ENCODE data around the gene FZD2. TPM values are rescaled to one million over a fixed set of nuclear protein-coding genes. Genes with fewer than 3 reads are reported as not detected.

Gene FZD2
- total RNA-seq, 2 donors from 2014 or later: 3.3 to 10.1 TPM

DNA sequence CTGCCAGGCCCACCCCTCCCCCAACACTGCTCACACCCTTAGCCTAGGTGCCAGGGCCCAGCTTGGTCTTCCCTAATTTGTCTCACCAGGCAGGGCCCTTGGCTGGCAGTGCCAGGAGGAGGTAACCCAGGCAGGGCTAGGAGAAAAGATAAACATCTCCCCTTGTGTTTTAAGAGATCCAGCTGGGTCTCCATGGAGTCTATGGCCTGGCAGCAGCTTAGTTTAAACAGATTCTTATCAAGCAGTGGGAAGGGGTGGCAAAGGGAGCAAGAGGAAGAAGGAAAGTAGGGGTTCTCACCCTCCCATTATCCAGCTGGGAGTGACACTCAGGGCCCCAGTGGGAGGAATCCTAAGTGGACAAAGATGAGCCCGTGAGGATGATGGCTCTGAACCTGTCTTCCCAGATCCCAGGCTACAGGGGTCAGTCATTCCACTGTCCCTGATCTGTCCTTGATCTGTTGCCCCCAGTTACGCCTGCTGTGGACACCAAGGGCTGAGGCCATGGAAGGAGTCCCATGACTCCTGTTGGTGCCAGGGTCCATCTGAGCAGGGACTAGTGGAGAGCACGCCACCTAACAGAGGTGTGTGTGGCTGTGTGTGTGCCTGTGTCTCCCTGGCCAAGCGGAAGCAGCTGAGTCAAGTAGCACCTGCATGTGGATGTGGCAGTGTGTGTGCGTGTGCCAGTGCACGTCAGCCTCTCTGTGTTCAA is 51.6 kb downstream of the FZD2 start:
- TF ChIP-seq POLR2AphosphoS5 (IDR thresholded peaks at IDR 0.05) (no peak), POLR2A (IDR thresholded peaks at IDR 0.05) (no peak), CTCF (IDR thresholded peaks at IDR 0.05) (no peak)
- H3K4me1 ChIP-seq (replicated peaks): no peaks in the 10 kb centered on the region
- 74% methylated on average over 6 of the region's 6 CpGs for WGBS
- DNase-seq (ENCODE audit: low spot score): no peak
- H3K36me3 ChIP-seq: no peaks in the 10 kb centered on the region
- intact Hi-C loops (cut with DNase I): no loop called here
- no peaks in the 10 kb centered on the region for H3K9me3 ChIP-seq
- no peak overlapping the region for H3K4me3 ChIP-seq
- H3K27ac ChIP-seq: no peak overlapping the region
- H3K27me3 ChIP-seq (replicated peaks; ENCODE audit: insufficient read depth): no peaks in the 10 kb centered on the region

DNA sequence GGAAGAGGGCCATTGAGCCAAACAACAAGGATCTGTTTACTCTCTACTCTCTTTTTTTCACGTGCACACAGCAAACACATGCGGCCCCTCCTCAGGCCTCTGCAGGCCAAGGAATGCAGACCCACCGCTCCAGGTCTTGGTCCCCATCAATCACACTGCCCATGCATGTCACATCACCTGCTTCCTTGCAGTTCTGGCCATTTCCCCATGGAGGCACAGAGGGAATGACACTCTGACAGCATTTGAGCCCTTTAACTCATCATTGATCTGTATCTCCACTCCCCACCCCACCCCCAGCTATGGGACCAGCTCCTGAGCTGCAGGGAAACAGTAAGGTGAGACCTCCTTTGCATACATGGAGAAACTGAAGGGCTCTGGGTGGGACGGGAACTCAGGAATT is 53.0 kb downstream of the FZD2 start:
- 62% methylated on average over 4 of the region's 4 CpGs for WGBS
- Histone ChIP-seq H3K4me1 (replicated peaks) (no peaks in the 10 kb centered on the region), H3K27ac (no peak overlapping the region), H3K9me3 (no peaks in the 10 kb centered on the region), H3K4me3 (no peak overlapping the region), H3K27me3 (replicated peaks; ENCODE audit: insufficient read depth) (no peaks in the 10 kb centered on the region), H3K36me3 (no peaks in the 10 kb centered on the region)
- intact Hi-C loops (cut with DNase I): no loop called here
- TF ChIP-seq POLR2A (IDR thresholded peaks at IDR 0.05) (no peak), CTCF (IDR thresholded peaks at IDR 0.05) (no peak), POLR2AphosphoS5 (IDR thresholded peaks at IDR 0.05) (no peak)
- no peak for DNase-seq (ENCODE audit: low spot score)

Other genes starting within 250 kb of the FZD2 start
- gene RUNDC3A, start 248.9 kb upstream of the FZD2 start, total RNA-seq: 1 to 10 TPM in 1 of 2 donors, under 1 TPM in 1; 0.68 to 2.9 TPM
- 100 to 1,000 TPM; 116 to 132 TPM for gene SLC25A39, start 232.7 kb upstream of the FZD2 start, total RNA-seq
- 100 to 1,000 TPM; 319 to 404 TPM for gene GRN, start 212.2 kb upstream of the FZD2 start, total RNA-seq
- 1 to 10 TPM; 1.8 to 6.1 TPM for gene FAM171A2, start 193.6 kb upstream of the FZD2 start, total RNA-seq
- under 1 TPM; 0.27 to 0.68 TPM for gene ITGA2B, start 167.8 kb upstream of the FZD2 start, total RNA-seq
- gene GPATCH8, start 54.1 kb upstream of the FZD2 start, total RNA-seq: 10 to 100 TPM; 25.2 to 42.8 TPM
- gene MEIOC, start 99.0 kb downstream of the FZD2 start, total RNA-seq: 10 to 100 TPM in 1 of 2 donors, not detected in 1; 21.8 TPM
- gene CCDC43, start 132.3 kb downstream of the FZD2 start, total RNA-seq: 10 to 100 TPM; 17.2 to 21.9 TPM
- gene DBF4B, start 151.2 kb downstream of the FZD2 start, total RNA-seq: 10 to 100 TPM in 1 of 2 donors, 1 to 10 TPM in 1; 5.3 to 20.1 TPM
- gene ADAM11, start 201.5 kb downstream of the FZD2 start, total RNA-seq: 1 to 10 TPM in 1 of 2 donors, under 1 TPM in 1; 0.64 to 3.5 TPM